22Rv1 (cell line): ENCODE measurements around the gene PDCD11.

Source experiments
- CTCF ChIP-seq: fragments of 450-650 bp; IDR thresholded peaks from 2 replicates; pipeline ENCODE4 v1.5.1; 2017; ENCODE audit warnings: mild to moderate bottlenecking
- ZFX ChIP-seq: fragments of 450-650 bp; IDR thresholded peaks from 2 replicates; pipeline ENCODE4 v1.6.1; 2017; ENCODE audit warnings: antibody characterized with exemption, borderline replicate concordance

- no peak for TF ChIP-seq CTCF
- no peak for TF ChIP-seq ZFX
Measured at GRCh38 chr10:103470761-103471653, 74.6 kb downstream of the PDCD11 start.
